ENCODE data around the gene MS4A18.
"Not testable (repeated sequence)": the region's sequence is repeated elsewhere in the genome, so short reads cannot be mapped to it uniquely, and the experiment has no call there.

MS4A18 gene

DNA sequence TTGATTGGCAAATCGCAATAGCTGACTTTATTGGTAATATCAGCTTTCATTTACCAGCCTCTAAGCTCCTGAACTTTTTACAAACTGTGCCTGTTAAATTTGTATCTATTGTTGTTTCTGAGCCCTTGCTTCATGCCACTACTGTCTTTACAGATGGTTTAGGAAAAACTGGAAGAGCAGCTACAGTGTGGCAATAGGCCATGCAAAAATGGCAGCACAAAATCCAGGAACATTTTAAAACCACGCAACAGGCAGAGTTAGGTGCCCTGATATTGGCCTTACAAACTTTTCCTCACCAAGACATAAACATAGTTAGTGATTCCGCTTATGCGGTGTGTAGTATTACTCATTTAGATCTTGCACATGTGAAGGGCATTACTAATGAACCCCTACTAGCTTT is 34.2 kb downstream of the MS4A18 start:
- not testable (repeated sequence) for H3K4me1 ChIP-seq (ENCODE audit: control insufficient read depth, low read depth, low read length); H3K27me3 ChIP-seq (ENCODE audit: control insufficient read depth, insufficient read depth, low read length); H3K9ac ChIP-seq (ENCODE audit: low read length); H3K9me3 ChIP-seq (ENCODE audit: control insufficient read depth, low read depth, low read length); H3K4me3 ChIP-seq (ENCODE audit: low read length); H3K27ac ChIP-seq (ENCODE audit: low read length); H3K36me3 ChIP-seq (ENCODE audit: control insufficient read depth, low read depth, low read length)

- not testable (repeated sequence) for H3K4me1 ChIP-seq (ENCODE audit: control insufficient read depth, low read depth, low read length); H3K4me3 ChIP-seq (ENCODE audit: low read length); H3K9ac ChIP-seq (ENCODE audit: low read length); H3K27me3 ChIP-seq (ENCODE audit: control insufficient read depth, insufficient read depth, low read length); H3K36me3 ChIP-seq (ENCODE audit: control insufficient read depth, low read depth, low read length); H3K9me3 ChIP-seq (ENCODE audit: control insufficient read depth, low read depth, low read length); H3K27ac ChIP-seq (ENCODE audit: low read length)
Observed at GRCh38 chr11:60759438-60760225, 35.1 kb downstream of the MS4A18 start.

GRCh38 chr11:60761436-60762190 is 37.1 kb downstream of the MS4A18 start:
- no peaks in the 10 kb centered on the region for H3K4me1 ChIP-seq (ENCODE audit: control insufficient read depth, low read depth, low read length)
- no peaks in the 10 kb centered on the region for H3K9me3 ChIP-seq (ENCODE audit: control insufficient read depth, low read depth, low read length)
- no peak overlapping the region for H3K4me3 ChIP-seq (ENCODE audit: low read length)
- H3K27ac ChIP-seq (ENCODE audit: low read length): no peak overlapping the region
- H3K36me3 ChIP-seq (ENCODE audit: control insufficient read depth, low read depth, low read length): no peaks in the 10 kb centered on the region
- no peak overlapping the region for H3K9ac ChIP-seq (ENCODE audit: low read length)
- H3K27me3 ChIP-seq (ENCODE audit: control insufficient read depth, insufficient read depth, low read length): peaks cover under 1% of the 10 kb centered on the region

DNA sequence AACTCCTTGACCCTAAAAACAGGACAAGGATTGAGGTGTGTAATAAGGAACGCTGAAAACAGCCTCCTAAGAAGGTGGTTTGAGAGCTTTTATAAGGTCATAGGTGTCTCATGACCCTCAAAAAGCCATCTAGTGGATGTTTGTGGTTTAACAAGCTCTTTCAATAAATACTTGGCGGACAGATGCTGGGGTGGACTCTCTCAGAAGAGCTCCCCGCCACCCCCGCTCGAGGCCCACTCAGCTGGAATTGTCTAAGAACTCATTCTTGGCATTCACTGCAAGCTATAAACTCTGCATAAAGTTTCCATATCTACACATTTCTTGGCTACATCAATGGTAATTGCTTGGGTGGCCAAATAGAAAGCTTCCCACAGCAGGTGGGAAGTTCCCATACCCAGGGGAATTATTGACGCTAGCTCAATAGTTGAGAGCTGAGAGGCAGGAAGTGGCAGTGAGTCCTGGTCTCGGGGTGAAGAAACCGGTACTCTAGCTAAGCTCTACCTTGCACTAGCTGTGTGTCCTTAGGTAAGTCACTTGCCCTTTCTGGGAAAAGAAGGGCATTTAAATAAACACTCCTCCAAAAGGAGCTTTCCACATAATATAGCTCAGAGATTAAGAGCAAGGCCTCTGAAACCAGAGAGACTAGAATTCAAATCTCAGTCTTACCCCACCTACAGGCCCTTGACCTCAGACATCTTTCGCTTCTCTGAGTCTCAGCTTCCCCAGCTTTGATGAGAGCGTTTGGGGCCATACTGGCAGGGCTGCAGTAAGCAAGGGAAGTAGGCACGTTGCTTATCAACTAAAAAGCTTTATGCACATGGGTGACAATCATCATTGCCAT is 38.6 kb downstream of the MS4A18 start:
- Histone ChIP-seq H3K4me3 (ENCODE audit: low read length) (no peak overlapping the region), H3K27ac (ENCODE audit: low read length) (no peak overlapping the region), H3K9ac (ENCODE audit: low read length) (no peak overlapping the region), H3K4me1 (ENCODE audit: control insufficient read depth, low read depth, low read length) (no peaks in the 10 kb centered on the region), H3K36me3 (ENCODE audit: control insufficient read depth, low read depth, low read length) (no peaks in the 10 kb centered on the region), H3K9me3 (ENCODE audit: control insufficient read depth, low read depth, low read length) (no peaks in the 10 kb centered on the region), H3K27me3 (ENCODE audit: control insufficient read depth, insufficient read depth, low read length) (peaks cover 12% of the 10 kb centered on the region)

- Histone ChIP-seq H3K27ac (ENCODE audit: low read length) (no peak overlapping the region), H3K9me3 (ENCODE audit: control insufficient read depth, low read depth, low read length) (no peaks in the 10 kb centered on the region), H3K27me3 (ENCODE audit: control insufficient read depth, insufficient read depth, low read length) (peaks cover 15% of the 10 kb centered on the region), H3K36me3 (ENCODE audit: control insufficient read depth, low read depth, low read length) (no peaks in the 10 kb centered on the region), H3K4me3 (ENCODE audit: low read length) (no peak overlapping the region), H3K9ac (ENCODE audit: low read length) (no peak overlapping the region), H3K4me1 (ENCODE audit: control insufficient read depth, low read depth, low read length) (no peaks in the 10 kb centered on the region)
Observed at GRCh38 chr11:60763692-60764369, 39.3 kb downstream of the MS4A18 start.

DNA sequence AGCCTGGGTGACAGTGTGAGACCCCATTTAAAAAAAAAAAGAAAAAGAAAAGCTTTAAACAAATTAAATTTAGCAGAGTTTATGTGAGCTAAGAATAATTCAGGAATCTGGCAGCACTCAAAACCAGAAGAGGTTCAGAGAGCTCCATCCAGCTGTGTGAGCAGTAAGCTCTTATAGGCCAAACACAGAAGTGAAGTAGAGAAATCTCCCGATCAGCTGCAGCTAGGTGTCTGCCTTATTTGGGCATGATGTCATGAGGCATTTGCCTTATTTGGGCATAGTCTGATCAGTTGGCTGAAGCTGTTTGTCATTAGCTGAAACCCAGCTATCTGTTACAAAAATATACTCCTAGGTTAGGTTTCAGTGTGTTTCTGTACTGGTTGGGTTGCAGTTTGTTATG is 40.4 kb downstream of the MS4A18 start:
- H3K4me1 ChIP-seq (ENCODE audit: control insufficient read depth, low read depth, low read length): no peaks in the 10 kb centered on the region
- no peak overlapping the region for H3K9ac ChIP-seq (ENCODE audit: low read length)
- peaks cover 22% of the 10 kb centered on the region for H3K27me3 ChIP-seq (ENCODE audit: control insufficient read depth, insufficient read depth, low read length)
- no peak overlapping the region for H3K27ac ChIP-seq (ENCODE audit: low read length)
- no peak overlapping the region for H3K4me3 ChIP-seq (ENCODE audit: low read length)
- no peaks in the 10 kb centered on the region for H3K9me3 ChIP-seq (ENCODE audit: control insufficient read depth, low read depth, low read length)
- no peaks in the 10 kb centered on the region for H3K36me3 ChIP-seq (ENCODE audit: control insufficient read depth, low read depth, low read length)

DNA sequence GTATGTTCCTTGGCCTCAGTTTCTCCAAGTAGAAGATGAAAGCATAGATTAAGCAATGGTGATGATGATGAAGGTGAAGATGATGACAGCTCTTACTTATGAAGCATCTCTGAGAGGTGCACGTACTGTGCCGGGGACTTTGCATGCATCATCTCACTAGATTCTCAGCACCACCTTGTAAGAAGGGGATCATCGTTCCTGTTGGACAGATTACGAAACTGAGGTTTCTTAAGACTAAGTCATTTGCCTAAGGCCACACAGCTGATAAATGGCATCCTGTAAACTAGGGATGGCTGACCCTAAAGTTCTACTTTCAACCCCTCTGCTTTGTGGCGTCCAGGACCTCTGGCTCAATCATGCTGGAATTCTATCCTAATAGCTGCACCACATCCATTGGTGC is 40.8 kb downstream of the MS4A18 start:
- Histone ChIP-seq H3K4me3 (ENCODE audit: low read length) (no peak overlapping the region), H3K4me1 (ENCODE audit: control insufficient read depth, low read depth, low read length) (no peaks in the 10 kb centered on the region), H3K36me3 (ENCODE audit: control insufficient read depth, low read depth, low read length) (no peaks in the 10 kb centered on the region), H3K9me3 (ENCODE audit: control insufficient read depth, low read depth, low read length) (no peaks in the 10 kb centered on the region), H3K27ac (ENCODE audit: low read length) (no peak overlapping the region), H3K9ac (ENCODE audit: low read length) (no peak overlapping the region), H3K27me3 (ENCODE audit: control insufficient read depth, insufficient read depth, low read length) (peaks cover 22% of the 10 kb centered on the region)

DNA sequence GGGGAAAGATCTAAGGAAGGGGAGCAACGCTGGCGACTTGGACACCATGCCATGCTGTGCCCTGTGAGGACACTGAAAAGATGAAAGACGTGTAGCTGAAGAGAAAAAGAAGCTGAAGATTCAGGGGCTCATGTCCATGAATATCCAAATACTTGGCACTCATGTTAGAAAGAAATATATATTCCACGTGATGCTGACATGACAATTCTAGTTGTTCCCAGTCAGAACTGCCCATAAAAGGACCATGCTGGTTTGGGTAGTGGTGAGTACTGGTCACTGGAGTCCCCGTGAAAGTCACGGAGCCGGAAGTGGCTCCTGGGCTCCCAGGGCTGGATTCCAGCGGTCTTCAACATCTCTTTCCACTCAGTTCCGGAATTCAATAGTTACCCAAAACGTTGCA is 42.0 kb downstream of the MS4A18 start:
- no peak overlapping the region for H3K9ac ChIP-seq (ENCODE audit: low read length)
- no peaks in the 10 kb centered on the region for H3K4me1 ChIP-seq (ENCODE audit: control insufficient read depth, low read depth, low read length)
- peaks cover 22% of the 10 kb centered on the region for H3K27me3 ChIP-seq (ENCODE audit: control insufficient read depth, insufficient read depth, low read length)
- no peaks in the 10 kb centered on the region for H3K9me3 ChIP-seq (ENCODE audit: control insufficient read depth, low read depth, low read length)
- H3K27ac ChIP-seq (ENCODE audit: low read length): no peak overlapping the region
- H3K4me3 ChIP-seq (ENCODE audit: low read length): no peak overlapping the region
- H3K36me3 ChIP-seq (ENCODE audit: control insufficient read depth, low read depth, low read length): no peaks in the 10 kb centered on the region

GRCh38 chr11:60767388-60767811 is 42.9 kb downstream of the MS4A18 start:
- no peak overlapping the region for H3K4me3 ChIP-seq (ENCODE audit: low read length)
- H3K36me3 ChIP-seq (ENCODE audit: control insufficient read depth, low read depth, low read length): no peaks in the 10 kb centered on the region
- no peak overlapping the region for H3K9ac ChIP-seq (ENCODE audit: low read length)
- H3K27ac ChIP-seq (ENCODE audit: low read length): no peak overlapping the region
- H3K4me1 ChIP-seq (ENCODE audit: control insufficient read depth, low read depth, low read length): no peaks in the 10 kb centered on the region
- peaks cover 22% of the 10 kb centered on the region for H3K27me3 ChIP-seq (ENCODE audit: control insufficient read depth, insufficient read depth, low read length)
- H3K9me3 ChIP-seq (ENCODE audit: control insufficient read depth, low read depth, low read length): no peaks in the 10 kb centered on the region

GRCh38 chr11:60768202-60768601 is 43.7 kb downstream of the MS4A18 start:
- Histone ChIP-seq H3K36me3 (ENCODE audit: control insufficient read depth, low read depth, low read length) (no peaks in the 10 kb centered on the region), H3K9me3 (ENCODE audit: control insufficient read depth, low read depth, low read length) (no peaks in the 10 kb centered on the region), H3K27ac (ENCODE audit: low read length) (no peak overlapping the region), H3K4me3 (ENCODE audit: low read length) (no peak overlapping the region), H3K9ac (ENCODE audit: low read length) (no peak overlapping the region), H3K4me1 (ENCODE audit: control insufficient read depth, low read depth, low read length) (no peaks in the 10 kb centered on the region), H3K27me3 (ENCODE audit: control insufficient read depth, insufficient read depth, low read length) (peaks cover 22% of the 10 kb centered on the region)

DNA sequence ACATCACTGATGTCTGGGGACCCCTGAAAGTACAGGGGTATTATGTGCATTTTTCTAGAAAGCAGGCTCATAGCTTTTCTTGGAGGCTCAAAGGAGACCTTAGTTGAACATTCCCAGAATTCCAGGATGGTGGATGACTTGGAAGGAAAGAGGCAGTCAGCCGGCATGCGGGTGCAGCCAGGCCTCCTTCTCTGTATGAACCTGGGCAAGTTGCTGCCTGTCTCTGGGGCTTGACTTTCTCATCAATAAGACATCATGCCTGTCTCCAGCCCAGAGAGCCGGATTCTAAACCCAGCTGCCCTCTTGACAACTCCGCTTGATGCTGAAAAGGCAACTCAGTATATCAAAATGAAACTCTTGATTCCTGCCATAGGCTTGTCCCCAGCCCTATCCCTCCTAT is 44.8 kb downstream of the MS4A18 start:
- H3K9ac ChIP-seq (ENCODE audit: low read length): no peak overlapping the region
- no peak overlapping the region for H3K27ac ChIP-seq (ENCODE audit: low read length)
- no peaks in the 10 kb centered on the region for H3K4me1 ChIP-seq (ENCODE audit: control insufficient read depth, low read depth, low read length)
- H3K36me3 ChIP-seq (ENCODE audit: control insufficient read depth, low read depth, low read length): no peaks in the 10 kb centered on the region
- no peaks in the 10 kb centered on the region for H3K9me3 ChIP-seq (ENCODE audit: control insufficient read depth, low read depth, low read length)
- H3K27me3 ChIP-seq (ENCODE audit: control insufficient read depth, insufficient read depth, low read length): peaks cover 22% of the 10 kb centered on the region
- H3K4me3 ChIP-seq (ENCODE audit: low read length): no peak overlapping the region
